T-cell (primary cell): Measurements from ENCODE around the gene ZBTB4. TPM values are rescaled to one million over a fixed set of nuclear protein-coding genes. Genes with fewer than 3 reads are reported as not detected.

Experiments
- ATAC-seq, 4 experiments: fragments of 200-7000 bp in 3 of 4; fragments of 150-1000 bp in 1 of 4; cut with Tn5 transposase; replicated peaks in 1 of 4; 1 replicate in 3 of 4; 2 replicates in 1 of 4; pipeline ENCODE4 v1.10.0; 2021; ENCODE audit warnings: moderate library complexity in 3 of 4, mild to moderate bottlenecking in 2 of 4, moderate number of reproducible peaks in 1 of 4
- CTCF ChIA-PET, 2 donors: fragments of 300-600 bp; sonication (Branson Sonifier 250); formaldehyde crosslinking; loops; one replicate each; lab custom pipeline; 2022; ENCODE audit warnings: antibody characterized with exemption in 2 of 2; lab: Charles Lee
- POLR2A ChIA-PET, 2 donors: fragments of 300-600 bp; sonication (Branson Sonifier 250); formaldehyde crosslinking; loops; one replicate each; lab custom pipeline; 2022; ENCODE audit warnings: antibody characterized with exemption in 2 of 2; lab: Charles Lee
- DNase-seq, 35 experiments: peaks; one replicate each; pipeline versions ENCODE4 v3.0.0 to v3.0.0-alpha.2; 2013 to 2023
- H3K27ac ChIP-seq: one replicate; pipeline ENCODE4 v1.5.1; 2013; ENCODE audit warnings: low read length
- H3K27me3 ChIP-seq, 2 experiments: replicated peaks in 1 of 2; 1 replicate in 1 of 2; 2 replicates in 1 of 2; pipeline versions ENCODE4 v1.6.1 to v1.7.0; 2013; ENCODE audit warnings: low read length in 1 of 2, mixed read lengths in 1 of 2; ENCODE audit not compliant: control insufficient read depth in 2 of 2, insufficient read depth in 2 of 2; ENCODE audit errors: extremely low read depth in 1 of 2
- H3K36me3 ChIP-seq, 2 donors: 1 replicate in 1 of 2; 2 replicates in 1 of 2; pipeline versions ENCODE4 v1.6.1 to v1.7.0; 2013; ENCODE audit warnings: low read length in 1 of 2; ENCODE audit not compliant: control insufficient read depth in 2 of 2, insufficient read depth in 1 of 2; ENCODE audit errors: extremely low read depth in 1 of 2
- H3K4me1 ChIP-seq, 2 experiments: 1 replicate in 1 of 2; 2 replicates in 1 of 2; pipeline versions ENCODE4 v1.6.1 to v1.7.0; 2013; ENCODE audit warnings: low read length in 2 of 2, mixed read lengths in 1 of 2; ENCODE audit not compliant: insufficient read depth in 2 of 2, control insufficient read depth in 1 of 2; ENCODE audit errors: extremely low read depth in 1 of 2
- H3K4me3 ChIP-seq, 2 donors: 1 replicate in 1 of 2; 2 replicates in 1 of 2; pipeline versions ENCODE4 v1.5.1 to v1.7.0; 2013; ENCODE audit warnings: mild to moderate bottlenecking in 2 of 2, low read length in 1 of 2, moderate library complexity in 1 of 2; ENCODE audit not compliant: control insufficient read depth in 1 of 2; ENCODE audit errors: extremely low read depth in 1 of 2
- H3K9me3 ChIP-seq: 2 replicates; pipeline ENCODE4 v1.7.0; 2013
- H3K27ac Mint-ChIP-seq, 2 donors: one replicate each; pipeline ENCODE4 v1.8.0; 2020 to 2021; ENCODE audit warnings: mild to moderate bottlenecking in 2 of 2, mixed read lengths in 2 of 2
- H3K27me3 Mint-ChIP-seq, 2 donors: one replicate each; pipeline ENCODE4 v1.8.0; 2021 to 2022; ENCODE audit warnings: mixed read lengths in 2 of 2
- H3K36me3 Mint-ChIP-seq: one replicate; pipeline ENCODE4 v1.8.0; 2021; ENCODE audit warnings: mixed read lengths
- H3K4me1 Mint-ChIP-seq, 3 donors: one replicate each; pipeline ENCODE4 v1.8.0; 2020 to 2022; ENCODE audit warnings: mixed read lengths in 3 of 3, mild to moderate bottlenecking in 1 of 3
- H3K4me3 Mint-ChIP-seq, 3 donors: one replicate each; pipeline ENCODE4 v1.8.0; 2020 to 2022; ENCODE audit warnings: mild to moderate bottlenecking in 3 of 3, mixed read lengths in 3 of 3, moderate library complexity in 3 of 3
- H3K9me3 Mint-ChIP-seq, 3 donors: one replicate each; pipeline ENCODE4 v1.8.0; 2020 to 2022; ENCODE audit warnings: mixed read lengths in 3 of 3
- WGBS: methylation state at CpG from one replicate; pipeline ENCODE4 v1.1.5; 2013; ENCODE audit warnings: missing lambda C conversion rate; ENCODE audit not compliant: insufficient coverage; 5-methylcytosine and 5-hydroxymethylcytosine counted together
- total RNA-seq, 35 experiments: library from RNA in 6 of 35; stranded (reverse) in 6 of 35; fragments of 120-200 nt in 1 of 35; gene quantifications; one replicate each; pipeline versions ENCODE4 v1.2.1 to v1.2.4 and lab custom pipeline; 2013 to 2026

The ZBTB4 gene
- total RNA-seq, 5 donors from 2014 or later (not counting 1 experiment from before 2014, with no cell fraction given) = 64.0 to 86.6 (median 82.7) TPM

- H3K4me1 Mint-ChIP-seq = peaks cover 10 to 22% (median 16%) of the 10 kb centered on the region in 3 donors
- no peaks in the 10 kb centered on the region for H3K9me3 ChIP-seq
- no peaks in the 10 kb centered on the region for H3K9me3 Mint-ChIP-seq
- H3K4me3 ChIP-seq = no peak overlapping the region
- H3K4me3 Mint-ChIP-seq = no peak overlapping the region
- ChIA-PET CTCF (interaction anchor here in 1 of 2 donors (0.7 kb wide), 1 partner anchor 16 kb away, joined by 3 read pairs; no protein-coding TSS in a partner anchor), POLR2A (interaction anchor here in 1 of 2 donors (0.6 kb wide), 1 partner anchor 35 kb away, joined by 3 read pairs; no protein-coding TSS in a partner anchor)
- H3K27ac Mint-ChIP-seq = peak overlapping the region in 1 of 2 donors; percentile 58
- ATAC-seq = no peak
- no peaks in the 10 kb centered on the region for H3K27me3 ChIP-seq
- no peak overlapping the region for H3K27ac ChIP-seq
- no CpG with 5 or more reads among the region's 3 CpGs for WGBS
- H3K27me3 Mint-ChIP-seq = no peaks in the 10 kb centered on the region
- peaks cover 2 to 20% of the 10 kb centered on the region in 2 donors for H3K36me3 ChIP-seq
- no peak for DNase-seq
- peaks cover 0 to 10% of the 10 kb centered on the region in 2 experiments for H3K4me1 ChIP-seq
- H3K36me3 Mint-ChIP-seq = peaks cover 6% of the 10 kb centered on the region
Observed at GRCh38 chr17:7459961-7460545, 19.4 kb downstream of the ZBTB4 start.

GRCh38 chr17:7448461-7448860 is 31.0 kb downstream of the ZBTB4 start:
- Mint-ChIP-seq H3K27ac (no peak overlapping the region), H3K9me3 (peaks cover 0 to 3% (median 0%) of the 10 kb centered on the region in 3 donors), H3K4me1 (peaks cover 20 to 31% (median 27%) of the 10 kb centered on the region in 3 donors), H3K4me3 (no peak overlapping the region), H3K36me3 (peaks cover 14% of the 10 kb centered on the region), H3K27me3 (peaks cover 22 to 38% of the 10 kb centered on the region in 2 donors)
- H3K4me3 ChIP-seq = no peak overlapping the region
- peaks cover 0 to 2% of the 10 kb centered on the region in 2 donors for H3K36me3 ChIP-seq
- H3K9me3 ChIP-seq = no peaks in the 10 kb centered on the region
- H3K27ac ChIP-seq = no peak overlapping the region
- ATAC-seq = no peak
- no CpG with 5 or more reads among the region's 7 CpGs for WGBS
- DNase-seq = no peak
- H3K27me3 ChIP-seq = peaks cover 2 to 51% of the 10 kb centered on the region in 2 experiments
- ChIA-PET CTCF (interaction anchor here in 1 of 2 donors (0.6 kb wide), 2 partner anchors 23 to 168 kb away, joined by 3 read pairs; no protein-coding TSS in a partner anchor), POLR2A (no interaction called here)
- H3K4me1 ChIP-seq = peaks cover 0 to 24% of the 10 kb centered on the region in 2 experiments

GRCh38 chr17:7445619-7445968 is 33.8 kb downstream of the ZBTB4 start:
- peaks cover 34 to 65% of the 10 kb centered on the region in 2 donors for H3K27me3 Mint-ChIP-seq
- DNase-seq (peak in 18 of 35 experiments; percentile 19 to 57 (median 30)), ATAC-seq (peak; percentile 78 to 91 (median 90))
- H3K27ac ChIP-seq = no peak overlapping the region
- H3K9me3 ChIP-seq = no peaks in the 10 kb centered on the region
- ChIA-PET POLR2A (interaction anchor here in 1 of 2 donors (0.5 to 0.6 kb wide), 3 partner anchors 8 to 31 kb away, joined by 3 to 6 read pairs (median 5); no protein-coding TSS in a partner anchor), CTCF (interaction anchor here (0.6 kb wide), 5 partner anchors 9 to 612 kb away, joined by 3 to 5 read pairs (median 4); partner anchors contain the start of gene TMEM102 (in 1 of the 2))
- peak overlapping the region in 1 of 2 donors; percentile 20 for H3K27ac Mint-ChIP-seq
- no peaks in the 10 kb centered on the region for H3K36me3 ChIP-seq
- peak overlapping the region; percentile 24 to 54 for H3K4me3 ChIP-seq
- H3K4me1 Mint-ChIP-seq = peaks cover 22 to 32% (median 29%) of the 10 kb centered on the region in 3 donors
- peaks cover 0 to 28% of the 10 kb centered on the region in 2 experiments for H3K4me1 ChIP-seq
- peaks cover 0 to 3% (median 0%) of the 10 kb centered on the region in 3 donors for H3K9me3 Mint-ChIP-seq
- peaks cover 9% of the 10 kb centered on the region for H3K36me3 Mint-ChIP-seq
- H3K4me3 Mint-ChIP-seq = peak overlapping the region; percentile 63 to 76 (median 64)
- H3K27me3 ChIP-seq = peaks cover 2 to 79% of the 10 kb centered on the region in 2 experiments
- 10% methylated on average over 11 of the region's 16 CpGs for WGBS

GRCh38 chr17:7444682-7445618 is 34.5 kb downstream of the ZBTB4 start, which contains the start of gene CHRNB1:
TSS of gene CHRNB1 (plus strand) at chr17:7445061. CDS start at chr17:7445128, 67 bp downstream.
- Histone ChIP-seq H3K9me3 (no peaks in the 10 kb centered on the region), H3K36me3 (no peaks in the 10 kb centered on the region), H3K4me3 (peak within 1 kb of the TSS; percentile 24 to 54), H3K4me1 (peaks cover 2 to 34% of the 10 kb centered on the region in 2 experiments), H3K27me3 (peaks cover 2 to 85% of the 10 kb centered on the region in 2 experiments), H3K27ac (no peak within 1 kb of the TSS)
- H3K36me3 Mint-ChIP-seq = peaks cover 6% of the 10 kb centered on the region
- H3K4me3 Mint-ChIP-seq = peak within 1 kb of the TSS; percentile 63 to 76 (median 64)
- ChIA-PET POLR2A (interaction anchor here (0.5 to 1.1 kb wide), 4 partner anchors 9 to 40 kb away, joined by 3 read pairs; no protein-coding TSS in a partner anchor), CTCF (interaction anchor here (0.5 to 0.9 kb wide), 4 partner anchors 40 to 235 kb away, joined by 3 to 4 read pairs (median 3); no protein-coding TSS in a partner anchor)
- 10% methylated on average over 50 of the region's 51 CpGs for WGBS
- H3K27me3 Mint-ChIP-seq = peaks cover 39 to 70% of the 10 kb centered on the region in 2 donors
- H3K9me3 Mint-ChIP-seq = peaks cover 0 to 3% (median 0%) of the 10 kb centered on the region in 3 donors
- peak within 1 kb of the TSS in 1 of 2 donors; percentile 20 for H3K27ac Mint-ChIP-seq
- H3K4me1 Mint-ChIP-seq = peaks cover 26 to 37% (median 36%) of the 10 kb centered on the region in 3 donors
- DNase-seq (peak in 1 of 35 experiments; percentile 28), ATAC-seq (peak in 3 of 4 experiments; percentile 15 to 33 (median 18))

GRCh38 chr17:7443499-7444485 is 35.6 kb downstream of the ZBTB4 start:
- no peaks in the 10 kb centered on the region for H3K36me3 ChIP-seq
- H3K27me3 Mint-ChIP-seq = peaks cover 43 to 77% of the 10 kb centered on the region in 2 donors
- no peak for ATAC-seq
- ChIA-PET CTCF (interaction anchor here (0.5 to 1.0 kb wide), 3 partner anchors 11 to 236 kb away, joined by 3 to 9 read pairs (median 3); no protein-coding TSS in a partner anchor), POLR2A (interaction anchor here (0.5 to 1.1 kb wide), 6 partner anchors 9 to 137 kb away, joined by 3 to 8 read pairs (median 3); partner anchors contain the start of genes TMEM102 (in 1 of the 2) and TMEM256 (in 1 of the 2))
- H3K27ac ChIP-seq = no peak overlapping the region
- H3K9me3 ChIP-seq = no peaks in the 10 kb centered on the region
- H3K36me3 Mint-ChIP-seq = peaks cover 5% of the 10 kb centered on the region
- peaks cover 32 to 43% (median 43%) of the 10 kb centered on the region in 3 donors for H3K4me1 Mint-ChIP-seq
- H3K4me3 Mint-ChIP-seq = peak overlapping the region in 1 of 3 donors; percentile 22
- H3K27me3 ChIP-seq = peaks cover 2 to 95% of the 10 kb centered on the region in 2 experiments
- DNase-seq = no peak
- 100% methylated on average over 1 of the region's 7 CpGs for WGBS
- H3K9me3 Mint-ChIP-seq = peaks cover 0 to 3% (median 0%) of the 10 kb centered on the region in 3 donors
- H3K4me1 ChIP-seq = peaks cover 4 to 46% of the 10 kb centered on the region in 2 experiments
- H3K27ac Mint-ChIP-seq = peak overlapping the region in 1 of 2 donors; percentile 62
- no peak overlapping the region for H3K4me3 ChIP-seq
